Natural killer cell (primary cell): Measurements from ENCODE around the gene ZNF628. TPM values are rescaled to one million over a fixed set of nuclear protein-coding genes. Genes with fewer than 3 reads are reported as not detected.

ENCODE experiments used
- ATAC-seq, 3 donors: fragments of 150-1000 bp in 2 of 3; fragments of 200-7000 bp in 1 of 3; cut with Tn5 transposase; 1 replicate in 1 of 3; 2 replicates in 2 of 3; pipeline ENCODE4 v1.10.0; 2021; ENCODE audit warnings: mild to moderate bottlenecking in 2 of 3, moderate library complexity in 2 of 3
- DNase-seq, 2 donors: peaks; one replicate each; pipeline versions ENCODE4 v3.0.0 to v3.0.0-alpha.2; 2013 to 2021; ENCODE audit warnings: mixed read lengths in 1 of 2
- H3K27ac ChIP-seq: one replicate; pipeline ENCODE4 v1.5.1; 2013; ENCODE audit warnings: mild to moderate bottlenecking, low read length
- H3K27me3 ChIP-seq: one replicate; pipeline ENCODE4 v1.6.1; 2013; ENCODE audit warnings: low read length; ENCODE audit not compliant: control insufficient read depth, insufficient read depth
- H3K36me3 ChIP-seq: one replicate; pipeline ENCODE4 v1.6.1; 2013; ENCODE audit warnings: low read length; ENCODE audit not compliant: control insufficient read depth, insufficient read depth
- H3K4me1 ChIP-seq: one replicate; pipeline ENCODE4 v1.6.1; 2013; ENCODE audit warnings: low read length; ENCODE audit not compliant: control insufficient read depth, insufficient read depth
- H3K4me3 ChIP-seq: one replicate; pipeline ENCODE4 v1.5.1; 2013; ENCODE audit warnings: low read length
- H3K9me3 ChIP-seq: one replicate; pipeline ENCODE4 v1.6.1; 2013; ENCODE audit warnings: low read length; ENCODE audit not compliant: control insufficient read depth, insufficient read depth
- H3K27ac Mint-ChIP-seq, 2 donors: one replicate each; pipeline ENCODE4 v1.8.0; 2022; ENCODE audit warnings: mild to moderate bottlenecking in 2 of 2, mixed read lengths in 2 of 2, moderate library complexity in 1 of 2
- H3K27me3 Mint-ChIP-seq, 2 donors: one replicate each; pipeline ENCODE4 v1.8.0; 2022; ENCODE audit warnings: low read depth in 2 of 2, mixed read lengths in 2 of 2
- H3K36me3 Mint-ChIP-seq: one replicate; pipeline ENCODE4 v1.8.0; 2022; ENCODE audit warnings: mixed read lengths
- H3K4me1 Mint-ChIP-seq, 2 donors: one replicate each; pipeline ENCODE4 v1.8.0; 2022; ENCODE audit warnings: mixed read lengths in 2 of 2
- H3K4me3 Mint-ChIP-seq: one replicate; pipeline ENCODE4 v1.8.0; 2022; ENCODE audit warnings: mild to moderate bottlenecking, moderate library complexity, mixed read lengths
- H3K9me3 Mint-ChIP-seq, 2 donors: one replicate each; pipeline ENCODE4 v1.8.0; 2022; ENCODE audit warnings: mixed read lengths in 2 of 2
- CTCF ChIP-seq: fragments of 200-600 bp; IDR thresholded peaks from one replicate; pipeline ENCODE4 v1.8.0; 2022; ENCODE audit warnings: antibody characterized with exemption
- WGBS: methylation state at CpG from one replicate; pipeline ENCODE4 v1.1.7; 2013; ENCODE audit warnings: missing lambda C conversion rate; ENCODE audit not compliant: insufficient coverage; 5-methylcytosine and 5-hydroxymethylcytosine counted together
- intact Hi-C: fragments of 100-400 bp; cut with micrococcal nuclease; formaldehyde crosslinking; loops from one replicate; pipeline ENCODE4 v1.14.2; 2022
- total RNA-seq, 4 donors: library from RNA; stranded (reverse); fragments of 120-200 nt in 1 of 4; gene quantifications; one replicate each; pipeline versions ENCODE4 v1.2.3 to v1.2.4, GENCODE V29; 2013 to 2022

Gene ZNF628
- total RNA-seq, 3 donors from 2014 or later (not counting 1 experiment from before 2014, with no cell fraction given): 20.8 to 28.7 (median 24.1) TPM

GRCh38 chr19:55466241-55466614 lies 10.2 kb upstream of the ZNF628 start:
- intact Hi-C loops: loop anchor here (2.0 kb wide), 1 partner anchor 39 kb away; no protein-coding TSS in a partner anchor

GRCh38 chr19:55467236-55468053 lies 9.0 kb upstream of the ZNF628 start:
- intact Hi-C loops: loop anchor here (2.0 kb wide), 1 partner anchor 37 kb away; no protein-coding TSS in a partner anchor
- Histone ChIP-seq H3K4me1 (peaks cover 5% of the 10 kb centered on the region), H3K9me3 (no peaks in the 10 kb centered on the region), H3K4me3 (no peak overlapping the region), H3K27me3 (no peaks in the 10 kb centered on the region), H3K27ac (no peak overlapping the region), H3K36me3 (no peaks in the 10 kb centered on the region)
- peaks cover under 1 to 11% of the 10 kb centered on the region in 2 donors for H3K4me1 Mint-ChIP-seq
- H3K4me3 Mint-ChIP-seq: no peak overlapping the region
- H3K9me3 Mint-ChIP-seq: no peaks in the 10 kb centered on the region
- DNase-seq (peak; percentile 76 to 79), ATAC-seq (peak; percentile 93 to 99 (median 98))
- H3K36me3 Mint-ChIP-seq: no peaks in the 10 kb centered on the region
- 37% methylated on average over 29 of the region's 29 CpGs for WGBS
- peaks cover 0 to 2% of the 10 kb centered on the region in 2 donors for H3K27me3 Mint-ChIP-seq
- peak; percentile 98 for TF ChIP-seq CTCF
- no peak overlapping the region for H3K27ac Mint-ChIP-seq

More at GRCh38 chr19:55466241-55466614, 10.2 kb upstream of the ZNF628 start:
- Histone ChIP-seq H3K27me3 (no peaks in the 10 kb centered on the region), H3K27ac (no peak overlapping the region), H3K9me3 (no peaks in the 10 kb centered on the region), H3K4me3 (no peak overlapping the region), H3K4me1 (peaks cover 13% of the 10 kb centered on the region), H3K36me3 (no peaks in the 10 kb centered on the region)
- Mint-ChIP-seq H3K4me1 (peaks cover 12 to 23% of the 10 kb centered on the region in 2 donors), H3K27me3 (peaks cover 0 to 5% of the 10 kb centered on the region in 2 donors), H3K36me3 (no peaks in the 10 kb centered on the region), H3K4me3 (no peak overlapping the region), H3K9me3 (no peaks in the 10 kb centered on the region), H3K27ac (no peak overlapping the region)
- DNase-seq (no peak), ATAC-seq (no peak)
- no peak for TF ChIP-seq CTCF
- 93% methylated on average over 4 of the region's 4 CpGs for WGBS

- no peaks in the 10 kb centered on the region for H3K36me3 ChIP-seq
- H3K36me3 Mint-ChIP-seq: no peaks in the 10 kb centered on the region
- 34% methylated on average over 4 of the region's 4 CpGs for WGBS
- peak; percentile 55 for TF ChIP-seq CTCF
- H3K27ac Mint-ChIP-seq: no peak overlapping the region
- no peak overlapping the region for H3K4me3 Mint-ChIP-seq
- intact Hi-C loops: no loop called here
- no peaks in the 10 kb centered on the region for H3K9me3 Mint-ChIP-seq
- peaks cover 0 to 2% of the 10 kb centered on the region in 2 donors for H3K27me3 Mint-ChIP-seq
- DNase-seq (no peak), ATAC-seq (no peak)
- no peak overlapping the region for H3K4me3 ChIP-seq
- H3K27me3 ChIP-seq: no peaks in the 10 kb centered on the region
- H3K4me1 Mint-ChIP-seq: peaks cover 0 to 5% of the 10 kb centered on the region in 2 donors
- no peaks in the 10 kb centered on the region for H3K9me3 ChIP-seq
- peaks cover 4% of the 10 kb centered on the region for H3K4me1 ChIP-seq
- H3K27ac ChIP-seq: no peak overlapping the region
These were observed 8.4 kb upstream of the ZNF628 start for GRCh38 chr19:55468054-55468393.
